B cell (primary cell): ENCODE results near the gene CTNNBL1. TPM values are rescaled to one million over a fixed set of nuclear protein-coding genes. Genes with fewer than 3 reads are reported as not detected.
A peak's percentile ranks its signal among the peaks of the same experiment; 100 is the strongest.

Experiments
- ATAC-seq: fragments of 200-7000 bp; cut with Tn5 transposase; one replicate; pipeline ENCODE4 v1.10.0; 2021; ENCODE audit warnings: low read depth, mild to moderate bottlenecking, moderate number of reproducible peaks, moderate library complexity
- CTCF ChIA-PET: fragments of 350-600 bp; sonication (Branson Sonifier 250); formaldehyde crosslinking; loops from one replicate; lab custom pipeline; 2021; ENCODE audit warnings: antibody characterized with exemption, inconsistent platforms; lab: Charles Lee
- POLR2A ChIA-PET: fragments of 350-600 bp; sonication (Branson Sonifier 250); formaldehyde crosslinking; loops from one replicate; lab custom pipeline; 2021; ENCODE audit warnings: antibody characterized with exemption; lab: Charles Lee
- DNase-seq: peaks from one replicate; pipeline ENCODE4 v3.0.0; 2013
- H2AFZ ChIP-seq: 2 replicates; pipeline ENCODE4 v1.6.1; 2012; ENCODE audit warnings: mild to moderate bottlenecking, low read depth, low read length; ENCODE audit not compliant: insufficient read depth, poor library complexity, severe bottlenecking
- H3K27ac ChIP-seq, 2 donors: 1 replicate in 1 of 2; 2 replicates in 1 of 2; pipeline ENCODE4 v1.5.1; 2012 to 2013; ENCODE audit warnings: low read length in 2 of 2, mild to moderate bottlenecking in 2 of 2, moderate library complexity in 1 of 2
- H3K27me3 ChIP-seq, 4 experiments: fragments of 200-600 bp in 1 of 4; sonication (generic) in 1 of 4; replicated peaks in 1 of 4; 1 replicate in 2 of 4; 2 replicates in 2 of 4; pipeline versions ENCODE4 v1.6.1 to v1.7.0; 2013 to 2016; ENCODE audit warnings: low read length in 3 of 4, mild to moderate bottlenecking in 2 of 4, mixed read lengths in 1 of 4, moderate library complexity in 1 of 4; ENCODE audit not compliant: insufficient read depth in 4 of 4, control insufficient read depth in 3 of 4; ENCODE audit errors: control extremely low read depth in 1 of 4
- H3K36me3 ChIP-seq, 2 experiments: replicated peaks in 1 of 2; 1 replicate in 1 of 2; 2 replicates in 1 of 2; pipeline versions ENCODE4 v1.6.1 to v1.7.1; 2013; ENCODE audit warnings: low read length in 1 of 2; ENCODE audit not compliant: insufficient read depth in 2 of 2, control insufficient read depth in 1 of 2; ENCODE audit errors: control extremely low read depth in 1 of 2, extremely low read depth in 1 of 2
- H3K4me1 ChIP-seq, 2 donors: fragments of 200-600 bp in 1 of 2; sonication (generic) in 1 of 2; 1 replicate in 1 of 2; 2 replicates in 1 of 2; pipeline versions ENCODE4 v1.5.1 to v1.6.1; 2013 to 2017; ENCODE audit warnings: low read length in 2 of 2; ENCODE audit not compliant: control insufficient read depth in 2 of 2, insufficient read depth in 2 of 2
- H3K4me2 ChIP-seq: replicated peaks from 2 replicates; pipeline ENCODE3; 2012; ENCODE audit warnings: mild to moderate bottlenecking, low read depth, low read length; ENCODE audit not compliant: poor library complexity, severe bottlenecking
- H3K4me3 ChIP-seq, 5 experiments: fragments of 200-600 bp in 1 of 5; sonication (generic) in 1 of 5; 1 replicate in 3 of 5; 2 replicates in 2 of 5; pipeline versions ENCODE4 v1.5.1 to v1.7.0; 2011 to 2016; ENCODE audit warnings: low read length in 4 of 5, mild to moderate bottlenecking in 4 of 5, low read depth in 2 of 5, control low read depth in 1 of 5, moderate library complexity in 1 of 5; ENCODE audit not compliant: insufficient read depth in 1 of 5; ENCODE audit errors: control extremely low read depth in 1 of 5, extremely low read depth in 1 of 5
- H3K79me2 ChIP-seq: fragments of 200-600 bp; sonication (generic); one replicate; pipeline ENCODE4 v1.6.0; 2016; ENCODE audit warnings: low read length; ENCODE audit not compliant: control insufficient read depth, insufficient read depth
- H3K9ac ChIP-seq: fragments of 200-600 bp; sonication (generic); 2 replicates; pipeline ENCODE4 v1.6.1; 2017; ENCODE audit warnings: mild to moderate bottlenecking, low read length, moderate library complexity
- H3K9me3 ChIP-seq, 3 donors: one replicate each; pipeline versions ENCODE4 v1.6.1 to v1.7.1; 2013; ENCODE audit warnings: low read length in 2 of 3; ENCODE audit not compliant: control insufficient read depth in 2 of 3, insufficient read depth in 1 of 3; ENCODE audit errors: control extremely low read depth in 1 of 3
- H4K20me1 ChIP-seq: 2 replicates; pipeline ENCODE4 v1.6.0; 2012; ENCODE audit warnings: mild to moderate bottlenecking, low read length; ENCODE audit not compliant: insufficient read depth, control insufficient read depth, poor library complexity, severe bottlenecking
- H3K27ac Mint-ChIP-seq: one replicate; pipeline ENCODE4 v1.8.0; 2021; ENCODE audit warnings: mixed read lengths
- H3K27me3 Mint-ChIP-seq: one replicate; pipeline ENCODE4 v1.8.0; 2021; ENCODE audit warnings: mixed read lengths
- H3K4me1 Mint-ChIP-seq: one replicate; pipeline ENCODE4 v1.8.0; 2021; ENCODE audit warnings: mixed read lengths
- H3K4me3 Mint-ChIP-seq: one replicate; pipeline ENCODE4 v1.8.0; 2021; ENCODE audit warnings: mixed read lengths
- H3K9me3 Mint-ChIP-seq: one replicate; pipeline ENCODE4 v1.8.0; 2022; ENCODE audit warnings: mixed read lengths; ENCODE audit not compliant: insufficient read depth
- CTCF ChIP-seq: fragments of 200-600 bp; IDR thresholded peaks from one replicate; pipeline ENCODE4 v1.8.0; 2022; ENCODE audit warnings: antibody characterized with exemption, mild to moderate bottlenecking
- EZH2 ChIP-seq: IDR thresholded peaks from 2 replicates; pipeline ENCODE4 v1.6.1; 2012; ENCODE audit warnings: borderline replicate concordance, low read depth, mild to moderate bottlenecking, moderate library complexity, low read length; ENCODE audit not compliant: insufficient read depth, poor library complexity, severe bottlenecking
- WGBS: methylation state at CpG from one replicate; pipeline ENCODE4 v1.1.5; 2013; ENCODE audit warnings: missing lambda C conversion rate; ENCODE audit not compliant: insufficient coverage; 5-methylcytosine and 5-hydroxymethylcytosine counted together
- intact Hi-C: fragments of 100-400 bp; cut with micrococcal nuclease; formaldehyde crosslinking; loops from one replicate; pipeline ENCODE4 v1.10.0; 2022
- polyA plus RNA-seq: library from polyadenylated mRNA; depleted of rRNA; stranded (reverse); fragments of >200 nt; gene quantifications from 2 replicates; pipeline ENCODE4 v1.2.3, GENCODE V29; 2012
- total RNA-seq, 2 donors: library from RNA; stranded (reverse); fragments of 120-200 nt in 1 of 2; gene quantifications; 1 replicate in 1 of 2; 2 replicates in 1 of 2; pipeline versions ENCODE4 v1.2.3 to v1.2.4, GENCODE V29; 2013 to 2022

The CTNNBL1 gene
- total and polyA plus RNA-seq, 2 donors (not counting 1 experiment from before 2014, with no cell fraction given), result 25.3 to 64.7 TPM

DNA sequence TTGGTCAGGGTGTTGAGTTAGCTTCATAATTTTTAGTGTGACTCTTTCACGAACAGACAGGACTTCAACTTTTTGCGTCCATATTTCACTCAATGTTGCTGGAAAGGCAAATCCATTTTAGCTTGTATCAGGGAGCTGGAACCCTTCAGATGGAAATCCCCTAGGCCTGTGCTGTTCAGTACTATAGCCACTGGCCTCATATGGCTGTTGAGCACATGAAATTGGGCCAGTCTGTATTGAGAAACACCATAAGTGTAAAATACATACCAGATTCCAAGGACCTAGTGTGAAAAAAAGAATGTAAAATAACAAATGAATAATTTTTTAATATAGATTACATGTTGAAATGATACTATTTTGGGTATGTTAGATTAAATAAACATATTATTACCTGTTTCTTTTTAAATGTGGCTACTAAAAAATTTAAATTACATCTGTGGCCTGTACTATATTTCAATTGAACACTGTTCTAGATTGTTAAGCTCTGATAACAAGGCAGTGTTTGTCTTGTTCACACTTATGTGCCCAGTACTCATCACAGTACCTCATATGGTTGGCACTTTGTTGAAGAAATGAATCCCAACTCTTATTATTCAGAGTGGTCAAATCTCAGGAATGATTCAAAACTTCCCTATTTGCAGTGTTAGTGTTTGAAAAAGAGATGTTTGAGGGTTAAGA lies 34.3 kb downstream of the CTNNBL1 start:
- Mint-ChIP-seq H3K4me3 (no peak overlapping the region), H3K4me1 (peaks cover 30% of the 10 kb centered on the region), H3K9me3 (no peaks in the 10 kb centered on the region), H3K27ac (no peak overlapping the region), H3K27me3 (no peaks in the 10 kb centered on the region)
- H4K20me1 ChIP-seq, result peaks cover 34% of the 10 kb centered on the region
- H3K9ac ChIP-seq, result no peak overlapping the region
- no peak overlapping the region for H3K27ac ChIP-seq
- intact Hi-C loops, result no loop called here
- no peak for ATAC-seq
- H2AFZ ChIP-seq, result no peak overlapping the region
- no peak for TF ChIP-seq EZH2
- no peaks in the 10 kb centered on the region for H3K9me3 ChIP-seq
- POLR2A ChIA-PET, result no interaction called here
- WGBS, result 94% methylated on average over 2 of the region's 2 CpGs
- H3K4me1 ChIP-seq, result no peaks in the 10 kb centered on the region
- no peak overlapping the region for H3K4me2 ChIP-seq
- no peaks in the 10 kb centered on the region for H3K27me3 ChIP-seq
- no peak for DNase-seq
- no peak overlapping the region for H3K4me3 ChIP-seq
- peaks cover 4 to 6% of the 10 kb centered on the region in 2 experiments for H3K36me3 ChIP-seq
- H3K79me2 ChIP-seq, result peaks cover 59% of the 10 kb centered on the region
- CTCF ChIA-PET, result no interaction called here

DNA sequence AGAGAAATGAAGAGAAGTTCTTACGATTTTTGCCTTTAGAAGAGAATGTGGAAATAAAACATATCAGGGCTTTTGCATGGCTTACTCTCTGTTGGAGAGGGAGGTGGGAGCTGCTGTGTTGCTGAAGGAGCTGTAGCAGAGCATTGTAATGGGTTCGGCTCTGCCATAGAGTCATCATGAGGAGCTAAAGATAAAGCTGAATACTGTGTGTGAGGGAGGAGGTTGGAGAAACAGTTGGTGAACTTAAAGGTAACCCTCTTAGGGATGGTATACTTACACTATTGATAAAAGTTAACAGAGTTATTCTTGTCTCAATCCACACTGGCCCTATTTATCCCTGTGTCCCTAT lies 34.8 kb downstream of the CTNNBL1 start:
- WGBS, result 93% methylated on average over 1 of the region's 2 CpGs

More for the DNA sequence above, 34.8 kb downstream of the CTNNBL1 start:
- Histone ChIP-seq H3K4me2 (no peak overlapping the region), H3K9ac (no peak overlapping the region), H2AFZ (no peak overlapping the region), H3K27me3 (no peaks in the 10 kb centered on the region), H3K9me3 (no peaks in the 10 kb centered on the region), H3K79me2 (peaks cover 54% of the 10 kb centered on the region), H3K4me1 (no peaks in the 10 kb centered on the region), H3K36me3 (peaks cover 4 to 11% of the 10 kb centered on the region in 2 experiments), H4K20me1 (peaks cover 29% of the 10 kb centered on the region), H3K4me3 (no peak overlapping the region), H3K27ac (no peak overlapping the region)
- no peaks in the 10 kb centered on the region for H3K27me3 Mint-ChIP-seq
- H3K9me3 Mint-ChIP-seq, result no peaks in the 10 kb centered on the region
- CTCF ChIA-PET, result no interaction called here
- H3K4me3 Mint-ChIP-seq, result no peak overlapping the region
- H3K27ac Mint-ChIP-seq, result peak overlapping the region; percentile 17
- peaks cover 29% of the 10 kb centered on the region for H3K4me1 Mint-ChIP-seq
- intact Hi-C loops, result no loop called here
- no peak for ATAC-seq
- TF ChIP-seq CTCF (no peak), EZH2 (no peak)
- DNase-seq, result no peak
- POLR2A ChIA-PET, result no interaction called here
